HepG2 (cell line): Measurements from ENCODE around the gene EPHA6. TPM values are rescaled to one million over a fixed set of nuclear protein-coding genes. Genes with fewer than 3 reads are reported as not detected.

Experiments used
- ATAC-seq: fragments of 200-7000 bp; cut with Tn5 transposase; 3 replicates; pipeline ENCODE4 v1.9.1; 2020; ENCODE audit warnings: mild to moderate bottlenecking, moderate library complexity
- BruUV-seq: library from RNA; stranded (reverse); fragments of 400-500 nt; replicated peaks from 2 replicates; lab custom pipeline; 2021; lab: Mats Ljungman, UMichigan
- CTCF ChIA-PET: fragments of 300-600 bp; formaldehyde crosslinking; extraction: SDS; loops from one replicate; lab custom pipeline; 2021; ENCODE audit warnings: low total read pairs, inconsistent platforms, low intra/inter-chr PET ratio; lab: Yijun Ruan, JAX
- POLR2A ChIA-PET: fragments of 350-600 bp; sonication (Branson Sonifier 250); formaldehyde crosslinking; loops from one replicate; lab custom pipeline; 2020; ENCODE audit warnings: antibody characterized with exemption, inconsistent platforms; lab: Yijun Ruan, JAX
- DNase-seq: peaks from one replicate; pipeline ENCODE4 v3.0.0-alpha.2; 2015; ENCODE audit warnings: low spot score
- FAIRE-seq: peaks from 3 replicates; lab custom pipeline; 2011; peaks lifted over from hg19 to GRCh38; lab: Jason Lieb, UNC
- H2AFZ ChIP-seq: one replicate; pipeline ENCODE4 v1.6.1; 2011; ENCODE audit warnings: low read length, inconsistent platforms
- H3K27ac ChIP-seq: fragments of 300-600 bp; 3 replicates; pipeline ENCODE4 v1.8.0; 2011; ENCODE audit warnings: mixed run types, mild to moderate bottlenecking, mixed read lengths, low read length, inconsistent platforms; ENCODE audit not compliant: insufficient read depth; ENCODE audit errors: extremely low read length
- H3K27me3 ChIP-seq, 2 experiments: fragments of 200-600 bp in 1 of 2; 2 replicates in 1 of 2; 3 replicates in 1 of 2; pipeline versions ENCODE4 v1.6.0 to v1.8.0; 2011; ENCODE audit warnings: low read length in 2 of 2, mild to moderate bottlenecking in 2 of 2, moderate library complexity in 2 of 2, inconsistent platforms in 1 of 2; ENCODE audit not compliant: insufficient read depth in 2 of 2, control insufficient read depth in 1 of 2
- H3K36me3 ChIP-seq, 2 experiments: fragments of 200-600 bp in 1 of 2; replicated peaks in 1 of 2; 2 replicates in 1 of 2; 3 replicates in 1 of 2; pipeline versions ENCODE4 v1.5.1 to v1.8.0; 2011; ENCODE audit warnings: low read length in 2 of 2, inconsistent platforms in 1 of 2; ENCODE audit not compliant: insufficient read depth in 2 of 2, control insufficient read depth in 1 of 2
- H3K4me1 ChIP-seq: 2 replicates; pipeline ENCODE4 v1.5.1; 2012; ENCODE audit warnings: low read length, inconsistent platforms; ENCODE audit not compliant: insufficient read depth
- H3K4me2 ChIP-seq: 2 replicates; pipeline ENCODE4 v1.6.0; 2011; ENCODE audit warnings: low read depth, low read length, inconsistent platforms
- H3K4me3 ChIP-seq, 3 experiments: fragments of 200-600 bp in 1 of 3; sonication (generic), shearing (Covaris generic) in 1 of 3; replicated peaks in 1 of 3; 2 replicates each; pipeline ENCODE4 v1.5.1; 2011 to 2016; ENCODE audit warnings: low read length in 3 of 3, inconsistent platforms in 2 of 3, low read depth in 2 of 3, mild to moderate bottlenecking in 2 of 3, control low read depth in 1 of 3, mixed read lengths in 1 of 3; ENCODE audit not compliant: insufficient read depth in 1 of 3
- H3K79me2 ChIP-seq: one replicate; pipeline ENCODE4 v1.6.1; 2011; ENCODE audit warnings: low read length, inconsistent platforms; ENCODE audit not compliant: insufficient read depth
- H3K9ac ChIP-seq: 2 replicates; pipeline ENCODE4 v1.6.0; 2011; ENCODE audit warnings: mild to moderate bottlenecking, low read depth, low read length, inconsistent platforms; ENCODE audit not compliant: insufficient read depth
- H3K9me3 ChIP-seq: 2 replicates; pipeline ENCODE4 v1.5.1; 2012; ENCODE audit warnings: mild to moderate bottlenecking, low read length
- H4K20me1 ChIP-seq: 2 replicates; pipeline ENCODE4 v1.6.0; 2011; ENCODE audit warnings: inconsistent platforms, mild to moderate bottlenecking, low read length, moderate library complexity; ENCODE audit not compliant: insufficient read depth
- GATAD1 ChIP-seq: IDR thresholded peaks from 2 replicates; pipeline ENCODE4 v1.6.1; 2016; ENCODE audit warnings: missing genetic modification reagents, missing compliant biosample characterization
- HES4 ChIP-seq: sonication (generic); formaldehyde crosslinking; IDR thresholded peaks from 2 replicates; pipeline ENCODE4 v1.9.0; 2021; ENCODE audit warnings: mild to moderate bottlenecking, missing genetic modification reagents, borderline replicate concordance
- MBNL3 ChIP-seq: fragments of 250-450 bp; sonication (Bioruptor Pico); conservative IDR thresholded peaks from 2 replicates; pipeline ENCODE4 v1.8.0; 2022; ENCODE audit warnings: mild to moderate bottlenecking, inconsistent platforms
- PAWR ChIP-seq: sonication (generic); formaldehyde crosslinking; IDR thresholded peaks from 2 replicates; pipeline ENCODE4 v1.4.0; 2020; ENCODE audit warnings: missing genetic modification reagents, mild to moderate bottlenecking, borderline replicate concordance
- RBM22 ChIP-seq: fragments of 200-400 bp; formaldehyde crosslinking; optimal IDR thresholded peaks from 2 replicates; pipeline ENCODE3; 2017; ENCODE audit warnings: mild to moderate bottlenecking, low read length, moderate library complexity
- REPIN1 ChIP-seq: sonication (generic); formaldehyde crosslinking; IDR thresholded peaks from 2 replicates; pipeline ENCODE4 v1.8.0; 2022; ENCODE audit warnings: missing genetic modification reagents, low read depth, mild to moderate bottlenecking, borderline replicate concordance
- SIX1 ChIP-seq: sonication (generic); formaldehyde crosslinking; IDR thresholded peaks from 2 replicates; pipeline ENCODE4 v1.4.0; 2020; ENCODE audit warnings: missing genetic modification reagents, borderline replicate concordance
- SMC3 ChIP-seq: IDR thresholded peaks from 2 replicates; pipeline ENCODE4 v1.6.1; 2011; ENCODE audit warnings: low read length, improper control_type of control experiment
- ZBTB8A ChIP-seq: sonication (generic); formaldehyde crosslinking; IDR thresholded peaks from 2 replicates; pipeline ENCODE4 v1.4.0; 2020; ENCODE audit warnings: mild to moderate bottlenecking, low read depth, missing genetic modification reagents, borderline replicate concordance
- ZFP41 ChIP-seq: sonication (generic); formaldehyde crosslinking; IDR thresholded peaks from 2 replicates; pipeline ENCODE4 v1.4.0; 2020; ENCODE audit warnings: mild to moderate bottlenecking, missing genetic modification reagents, borderline replicate concordance
- ZNF430 ChIP-seq: sonication (generic); formaldehyde crosslinking; IDR thresholded peaks from 2 replicates; pipeline ENCODE4 v1.9.0; 2021; ENCODE audit warnings: mild to moderate bottlenecking, missing genetic modification reagents
- ZNF572 ChIP-seq: sonication (generic); formaldehyde crosslinking; IDR thresholded peaks from 2 replicates; pipeline ENCODE4 v1.5.1; 2020; ENCODE audit warnings: mild to moderate bottlenecking, missing genetic modification reagents
- ZNF713 ChIP-seq: sonication (generic); formaldehyde crosslinking; IDR thresholded peaks from 2 replicates; pipeline ENCODE4 v1.4.0; 2020; ENCODE audit warnings: mild to moderate bottlenecking, missing genetic modification reagents
- WGBS: methylation state at CpG from one replicate; pipeline ENCODE4 v1.1.6; 2017; ENCODE audit warnings: low lambda C conversion rate; 5-methylcytosine and 5-hydroxymethylcytosine counted together
- in situ Hi-C: cut with HindIII; loops from 2 replicates; pipeline ENCODE4 v1.10.0; 2017; ENCODE audit warnings: low pct_unique_long_range_greater_than_20kb; ENCODE audit not compliant: extremely low pct_ligation_motif_present
- intact Hi-C: fragments of 100-400 bp; cut with micrococcal nuclease; formaldehyde crosslinking; loops from one replicate; pipeline ENCODE4 v1.10.0; 2022; ENCODE audit not compliant: unreplicated experiment
- polyA plus RNA-seq, 8 experiments: library from polyadenylated mRNA; depleted of rRNA in 3 of 8; stranded (reverse) in 7 of 8; unstranded in 1 of 8; fragments of >200 nt; fragmentation: Illumina TruSeq in 4 of 8; extraction: Trizol in 4 of 8; gene quantifications; 2 replicates each; pipeline versions ENCODE4 v1.2.1 to v1.2.3, GENCODE V29; 2011 to 2016; ENCODE audit warnings: low read depth in 4 of 8, missing spikeins in 1 of 8, mixed read lengths in 1 of 8; ENCODE audit not compliant: insufficient read depth in 1 of 8
- total RNA-seq, 5 experiments: library from RNA; depleted of rRNA; stranded (reverse); fragments of >200 nt; fragmentation: Illumina TruSeq; extraction: Trizol; gene quantifications; 2 replicates each; pipeline ENCODE4 v1.2.3, GENCODE V29; 2016; ENCODE audit warnings: low read depth in 1 of 5
- TF ChIP-seq, protein P1 (sequence below): sonication (generic); formaldehyde crosslinking; IDR thresholded peaks from 2 replicates; pipeline ENCODE4 v1.5.1; 2020; ENCODE audit warnings: missing genetic modification reagents, mild to moderate bottlenecking, borderline replicate concordance
- TF ChIP-seq, protein P2 (sequence below): sonication (generic); formaldehyde crosslinking; IDR thresholded peaks from 2 replicates; pipeline ENCODE4 v1.4.0; 2020; ENCODE audit warnings: missing genetic modification reagents
- TF ChIP-seq, protein P3 (sequence below): sonication (generic); formaldehyde crosslinking; IDR thresholded peaks from 2 replicates; pipeline ENCODE4 v1.4.0; 2020; ENCODE audit warnings: mild to moderate bottlenecking, low read depth, missing genetic modification reagents
- TF ChIP-seq, protein P4 (sequence below): sonication (generic); formaldehyde crosslinking; IDR thresholded peaks from 2 replicates; pipeline ENCODE4 v1.4.0; 2020; ENCODE audit warnings: missing genetic modification reagents, mild to moderate bottlenecking, borderline replicate concordance
- TF ChIP-seq, protein P5 (sequence below): sonication (generic); formaldehyde crosslinking; conservative IDR thresholded peaks from 2 replicates; pipeline ENCODE4 v1.4.0; 2020; ENCODE audit warnings: missing genetic modification reagents

The EPHA6 gene
- total and polyA plus RNA-seq, 2 of the 13 experiments (the other 11 are each of a cell fraction or from before 2014, with no cell fraction given): not detected

DNA sequence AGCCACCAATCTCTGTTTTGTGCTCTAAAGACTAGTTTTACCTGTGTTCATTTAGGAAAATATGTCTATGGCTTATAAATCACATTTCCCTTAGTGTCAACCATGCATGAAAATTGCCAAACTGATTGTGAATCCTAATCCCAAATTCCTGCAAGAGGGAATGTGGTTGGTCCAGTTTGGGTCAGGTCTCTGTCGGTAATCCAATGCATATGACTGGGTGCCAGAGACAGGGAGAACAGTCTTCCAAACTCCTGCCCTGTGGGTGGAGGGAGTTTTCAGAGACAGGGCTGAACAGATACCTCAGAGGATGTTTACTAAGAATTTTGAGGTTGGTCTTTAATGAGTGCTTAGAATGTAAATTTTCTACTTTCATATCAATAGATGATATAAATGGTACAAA, 649.6 kb downstream of the EPHA6 start:
- in situ Hi-C loops: no loop called here
- Histone ChIP-seq H3K79me2 (no peaks in the 10 kb centered on the region), H2AFZ (no peak overlapping the region), H3K9ac (no peak overlapping the region), H3K4me2 (no peak overlapping the region), H3K27ac (no peak overlapping the region), H3K4me3 (no peak overlapping the region), H3K36me3 (no peaks in the 10 kb centered on the region), H4K20me1 (no peaks in the 10 kb centered on the region), H3K4me1 (no peaks in the 10 kb centered on the region), H3K27me3 (no peaks in the 10 kb centered on the region), H3K9me3 (no peaks in the 10 kb centered on the region)
- CTCF ChIA-PET: no interaction called here
- no TSS peak for BruUV-seq
- WGBS: 0% methylated on average over 1 of the region's 1 CpG
- ATAC-seq (no peak), DNase-seq (no peak), FAIRE-seq (no peak)
- intact Hi-C loops: no loop called here
- POLR2A ChIA-PET: no interaction called here
- no peak for TF ChIP-seq SIX1 (CRISPR knock-in tag)
- TF ChIP-seq, protein P1, sequence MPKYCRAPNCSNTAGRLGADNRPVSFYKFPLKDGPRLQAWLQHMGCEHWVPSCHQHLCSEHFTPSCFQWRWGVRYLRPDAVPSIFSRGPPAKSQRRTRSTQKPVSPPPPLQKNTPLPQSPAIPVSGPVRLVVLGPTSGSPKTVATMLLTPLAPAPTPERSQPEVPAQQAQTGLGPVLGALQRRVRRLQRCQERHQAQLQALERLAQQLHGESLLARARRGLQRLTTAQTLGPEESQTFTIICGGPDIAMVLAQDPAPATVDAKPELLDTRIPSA: no peak
- TF ChIP-seq MBNL3 (CRISPR knock-in tag): no peak
- TF ChIP-seq ZBTB8A: no peak
- TF ChIP-seq HES4 (CRISPR knock-in tag): no peak
- no peak for TF ChIP-seq ZNF713
- TF ChIP-seq GATAD1: no peak
- TF ChIP-seq ZNF430 (CRISPR knock-in tag): no peak
- TF ChIP-seq, protein P2, sequence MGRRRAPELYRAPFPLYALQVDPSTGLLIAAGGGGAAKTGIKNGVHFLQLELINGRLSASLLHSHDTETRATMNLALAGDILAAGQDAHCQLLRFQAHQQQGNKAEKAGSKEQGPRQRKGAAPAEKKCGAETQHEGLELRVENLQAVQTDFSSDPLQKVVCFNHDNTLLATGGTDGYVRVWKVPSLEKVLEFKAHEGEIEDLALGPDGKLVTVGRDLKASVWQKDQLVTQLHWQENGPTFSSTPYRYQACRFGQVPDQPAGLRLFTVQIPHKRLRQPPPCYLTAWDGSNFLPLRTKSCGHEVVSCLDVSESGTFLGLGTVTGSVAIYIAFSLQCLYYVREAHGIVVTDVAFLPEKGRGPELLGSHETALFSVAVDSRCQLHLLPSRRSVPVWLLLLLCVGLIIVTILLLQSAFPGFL (CRISPR knock-in tag): no peak
- no peak for TF ChIP-seq REPIN1 (CRISPR knock-in tag)
- no peak for TF ChIP-seq ZFP41 (CRISPR knock-in tag)
- TF ChIP-seq, protein P3, sequence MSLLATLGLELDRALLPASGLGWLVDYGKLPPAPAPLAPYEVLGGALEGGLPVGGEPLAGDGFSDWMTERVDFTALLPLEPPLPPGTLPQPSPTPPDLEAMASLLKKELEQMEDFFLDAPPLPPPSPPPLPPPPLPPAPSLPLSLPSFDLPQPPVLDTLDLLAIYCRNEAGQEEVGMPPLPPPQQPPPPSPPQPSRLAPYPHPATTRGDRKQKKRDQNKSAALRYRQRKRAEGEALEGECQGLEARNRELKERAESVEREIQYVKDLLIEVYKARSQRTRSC (CRISPR knock-in tag): no peak
- TF ChIP-seq, protein P4, sequence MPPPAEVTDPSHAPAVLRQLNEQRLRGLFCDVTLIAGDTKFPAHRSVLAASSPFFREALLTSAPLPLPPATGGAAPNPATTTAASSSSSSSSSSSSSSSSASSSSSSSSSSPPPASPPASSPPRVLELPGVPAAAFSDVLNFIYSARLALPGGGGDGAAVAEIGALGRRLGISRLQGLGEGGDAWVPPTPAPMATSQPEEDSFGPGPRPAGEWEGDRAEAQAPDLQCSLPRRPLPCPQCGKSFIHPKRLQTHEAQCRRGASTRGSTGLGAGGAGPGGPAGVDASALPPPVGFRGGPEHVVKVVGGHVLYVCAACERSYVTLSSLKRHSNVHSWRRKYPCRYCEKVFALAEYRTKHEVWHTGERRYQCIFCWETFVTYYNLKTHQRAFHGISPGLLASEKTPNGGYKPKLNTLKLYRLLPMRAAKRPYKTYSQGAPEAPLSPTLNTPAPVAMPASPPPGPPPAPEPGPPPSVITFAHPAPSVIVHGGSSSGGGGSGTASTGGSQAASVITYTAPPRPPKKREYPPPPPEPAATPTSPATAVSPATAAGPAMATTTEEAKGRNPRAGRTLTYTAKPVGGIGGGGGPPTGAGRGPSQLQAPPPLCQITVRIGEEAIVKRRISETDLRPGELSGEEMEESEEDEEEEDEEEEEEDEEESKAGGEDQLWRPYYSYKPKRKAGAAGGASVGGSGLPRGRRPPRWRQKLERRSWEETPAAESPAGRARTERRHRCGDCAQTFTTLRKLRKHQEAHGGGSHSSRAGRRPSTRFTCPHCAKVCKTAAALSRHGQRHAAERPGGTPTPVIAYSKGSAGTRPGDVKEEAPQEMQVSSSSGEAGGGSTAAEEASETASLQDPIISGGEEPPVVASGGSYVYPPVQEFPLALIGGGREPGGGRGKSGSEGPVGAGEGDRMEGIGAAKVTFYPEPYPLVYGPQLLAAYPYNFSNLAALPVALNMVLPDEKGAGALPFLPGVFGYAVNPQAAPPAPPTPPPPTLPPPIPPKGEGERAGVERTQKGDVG: no peak
- TF ChIP-seq PAWR (CRISPR knock-in tag): no peak
- no peak for TF ChIP-seq ZNF572
- TF ChIP-seq SMC3: no peak
- TF ChIP-seq, protein P5, sequence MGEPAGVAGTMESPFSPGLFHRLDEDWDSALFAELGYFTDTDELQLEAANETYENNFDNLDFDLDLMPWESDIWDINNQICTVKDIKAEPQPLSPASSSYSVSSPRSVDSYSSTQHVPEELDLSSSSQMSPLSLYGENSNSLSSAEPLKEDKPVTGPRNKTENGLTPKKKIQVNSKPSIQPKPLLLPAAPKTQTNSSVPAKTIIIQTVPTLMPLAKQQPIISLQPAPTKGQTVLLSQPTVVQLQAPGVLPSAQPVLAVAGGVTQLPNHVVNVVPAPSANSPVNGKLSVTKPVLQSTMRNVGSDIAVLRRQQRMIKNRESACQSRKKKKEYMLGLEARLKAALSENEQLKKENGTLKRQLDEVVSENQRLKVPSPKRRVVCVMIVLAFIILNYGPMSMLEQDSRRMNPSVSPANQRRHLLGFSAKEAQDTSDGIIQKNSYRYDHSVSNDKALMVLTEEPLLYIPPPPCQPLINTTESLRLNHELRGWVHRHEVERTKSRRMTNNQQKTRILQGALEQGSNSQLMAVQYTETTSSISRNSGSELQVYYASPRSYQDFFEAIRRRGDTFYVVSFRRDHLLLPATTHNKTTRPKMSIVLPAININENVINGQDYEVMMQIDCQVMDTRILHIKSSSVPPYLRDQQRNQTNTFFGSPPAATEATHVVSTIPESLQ (CRISPR knock-in tag): no peak
- no peak for TF ChIP-seq RBM22
